Measurements from ENCODE around the gene FGD6.

FGD6 gene

DNA sequence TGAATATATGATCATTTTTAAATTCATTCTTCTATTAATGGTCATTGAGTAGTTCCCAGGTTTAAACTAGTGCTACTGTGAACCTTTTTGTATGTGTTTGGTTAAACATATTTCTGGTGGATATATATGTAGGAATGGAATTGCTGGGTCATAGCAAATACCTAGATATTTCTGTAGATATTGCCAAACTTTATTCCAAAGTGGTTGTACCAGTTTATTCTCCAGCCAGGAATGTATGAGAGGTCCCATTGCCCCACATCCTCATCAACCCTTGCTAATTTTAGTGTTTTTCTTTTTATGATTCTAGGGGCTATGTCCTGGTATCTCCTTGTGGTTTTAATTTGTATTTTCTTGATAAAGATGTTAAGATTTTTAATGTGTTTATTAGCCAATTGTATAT, 3.5 kb upstream of the FGD6 start:
- H3K9ac ChIP-seq (ENCODE audit: low read depth in 1 of 2, low read length in 2 of 2): no peak overlapping the region
- no peaks in the 10 kb centered on the region for H3K27me3 ChIP-seq (ENCODE audit: control insufficient read depth in 2 of 2, insufficient read depth in 2 of 2, low read length in 2 of 2)
- peaks cover 9 to 15% of the 10 kb centered on the region in 2 donors for H3K4me1 ChIP-seq (ENCODE audit: control insufficient read depth in 2 of 2, insufficient read depth in 2 of 2, low read length in 2 of 2)
- no peak overlapping the region for H3K4me3 ChIP-seq (ENCODE audit: low read length in 2 of 2)
- peaks cover 0 to 10% of the 10 kb centered on the region in 2 donors for H3K36me3 ChIP-seq (ENCODE audit: control insufficient read depth in 2 of 2, insufficient read depth in 2 of 2, low read length in 2 of 2)
- no peak overlapping the region for H3K27ac ChIP-seq (ENCODE audit: low read depth in 2 of 2, low read length in 2 of 2)
- H3K9me3 ChIP-seq (ENCODE audit: control insufficient read depth in 2 of 2, low read length in 2 of 2): no peaks in the 10 kb centered on the region

DNA sequence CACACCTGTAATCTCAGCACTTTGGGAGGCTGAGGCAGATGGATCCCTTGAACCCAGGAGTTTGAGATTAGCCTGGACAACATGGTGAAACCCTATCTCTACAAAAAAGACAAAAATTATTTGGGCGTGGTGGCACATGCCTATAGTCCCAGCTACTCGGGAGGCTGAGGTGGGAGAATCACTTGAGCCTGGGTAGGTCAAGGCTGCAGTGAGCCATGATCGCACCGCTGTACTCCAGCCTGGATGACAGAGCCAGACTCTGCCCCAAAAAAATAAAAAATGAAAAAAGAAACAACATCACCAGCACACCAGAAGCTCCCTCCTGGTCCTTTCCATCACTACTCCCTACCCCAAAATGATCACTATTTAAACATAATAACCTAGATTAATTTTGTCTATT, 2.9 kb upstream of the FGD6 start:
- no peak overlapping the region for H3K9ac ChIP-seq (ENCODE audit: low read depth in 1 of 2, low read length in 2 of 2)
- H3K9me3 ChIP-seq (ENCODE audit: control insufficient read depth in 2 of 2, low read length in 2 of 2): no peaks in the 10 kb centered on the region
- peaks cover 9 to 17% of the 10 kb centered on the region in 2 donors for H3K4me1 ChIP-seq (ENCODE audit: control insufficient read depth in 2 of 2, insufficient read depth in 2 of 2, low read length in 2 of 2)
- no peaks in the 10 kb centered on the region for H3K27me3 ChIP-seq (ENCODE audit: control insufficient read depth in 2 of 2, insufficient read depth in 2 of 2, low read length in 2 of 2)
- H3K4me3 ChIP-seq (ENCODE audit: low read length in 2 of 2): no peak overlapping the region
- H3K27ac ChIP-seq (ENCODE audit: low read depth in 2 of 2, low read length in 2 of 2): no peak overlapping the region
- peaks cover 0 to 10% of the 10 kb centered on the region in 2 donors for H3K36me3 ChIP-seq (ENCODE audit: control insufficient read depth in 2 of 2, insufficient read depth in 2 of 2, low read length in 2 of 2)

DNA sequence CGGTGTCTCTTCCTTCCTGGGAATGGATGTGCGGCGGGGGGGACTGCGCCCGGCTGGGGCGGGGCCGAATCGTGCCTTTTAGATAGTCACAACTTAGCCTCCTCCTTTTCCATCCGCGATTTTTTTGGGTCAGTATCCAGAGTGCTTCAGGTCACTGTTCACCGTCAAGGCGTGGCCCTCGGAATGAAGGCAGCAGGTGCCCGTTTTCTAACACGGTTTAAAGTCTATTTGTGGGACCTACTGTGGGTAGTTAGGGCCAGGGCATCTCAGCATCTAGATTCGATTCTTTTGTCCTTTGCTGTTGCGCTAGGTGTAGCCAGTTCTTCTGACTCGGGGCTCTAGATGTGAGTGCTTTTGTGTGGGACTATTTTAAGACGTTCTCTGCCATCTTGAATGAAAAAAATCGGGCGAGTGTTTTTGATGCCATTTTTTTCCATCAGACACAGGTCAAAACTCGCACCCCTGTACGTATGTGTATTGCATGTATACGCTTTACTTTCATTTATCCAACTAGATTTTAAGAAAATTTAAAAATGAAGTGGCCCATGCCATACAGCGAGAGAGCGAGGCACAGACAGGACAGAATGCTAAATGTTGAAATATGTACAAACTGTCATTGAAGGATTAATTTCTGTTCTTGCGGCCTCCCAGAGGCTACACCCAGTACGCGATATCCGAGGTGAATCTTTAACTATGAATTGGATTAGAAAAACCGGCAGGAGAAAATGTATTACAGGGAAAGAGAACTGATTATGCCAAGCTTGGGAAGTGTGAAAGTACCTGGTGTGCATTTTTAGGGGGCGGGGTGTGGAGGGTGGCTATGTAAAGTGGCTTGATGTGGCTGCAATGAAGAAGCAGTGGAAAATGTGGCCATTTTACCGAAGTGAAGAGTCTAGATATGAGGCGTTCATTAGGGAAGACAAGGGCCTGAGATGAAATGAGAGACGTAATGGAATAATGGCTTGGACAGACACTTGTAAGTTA, 1.2 kb upstream of the FGD6 start:
- Histone ChIP-seq H3K4me3 (ENCODE audit: low read length in 2 of 2) (peak overlapping the region; percentile 96 to 97), H3K9me3 (ENCODE audit: control insufficient read depth in 2 of 2, low read length in 2 of 2) (no peaks in the 10 kb centered on the region), H3K4me1 (ENCODE audit: control insufficient read depth in 2 of 2, insufficient read depth in 2 of 2, low read length in 2 of 2) (peaks cover 9 to 17% of the 10 kb centered on the region in 2 donors), H3K27ac (ENCODE audit: low read depth in 2 of 2, low read length in 2 of 2) (peak overlapping the region; percentile 96 to 97), H3K9ac (ENCODE audit: low read depth in 1 of 2, low read length in 2 of 2) (peak overlapping the region; percentile 89 to 95), H3K27me3 (ENCODE audit: control insufficient read depth in 2 of 2, insufficient read depth in 2 of 2, low read length in 2 of 2) (no peaks in the 10 kb centered on the region), H3K36me3 (ENCODE audit: control insufficient read depth in 2 of 2, insufficient read depth in 2 of 2, low read length in 2 of 2) (no peaks in the 10 kb centered on the region)

DNA sequence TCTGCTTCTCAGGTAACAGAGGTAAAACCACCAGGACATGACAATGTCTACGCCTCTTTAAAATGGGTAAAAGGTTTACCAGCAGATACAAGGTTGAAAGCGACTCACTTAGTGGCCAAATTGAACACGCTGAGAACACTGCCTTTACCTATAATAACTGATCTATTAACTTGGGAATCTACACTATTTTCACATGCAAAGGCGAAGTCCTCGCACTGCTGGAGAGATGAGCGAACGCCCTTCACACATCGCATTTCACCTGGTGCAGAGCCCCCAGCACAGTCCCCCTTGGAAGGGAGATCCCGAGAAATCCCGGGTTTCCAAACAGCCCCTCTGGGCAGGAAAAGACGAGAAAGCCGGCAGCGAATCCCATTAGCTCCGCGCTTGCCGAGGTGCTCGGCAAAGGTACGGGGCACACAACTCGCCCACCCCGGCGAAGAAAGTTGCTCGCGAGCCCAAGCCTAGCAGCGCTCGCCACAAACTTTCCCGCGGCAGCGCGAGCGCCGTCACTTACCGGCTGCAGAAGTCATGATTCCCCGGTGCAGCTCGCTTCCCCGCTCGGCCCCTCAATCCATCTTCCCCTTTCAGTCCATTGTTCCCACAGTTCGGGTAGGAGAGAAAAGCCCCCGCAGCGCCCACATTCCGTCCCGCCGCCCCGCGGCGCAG, 423 bp downstream of the FGD6 start:
- no peaks in the 10 kb centered on the region for H3K27me3 ChIP-seq (ENCODE audit: control insufficient read depth in 2 of 2, insufficient read depth in 2 of 2, low read length in 2 of 2)
- H3K4me1 ChIP-seq (ENCODE audit: control insufficient read depth in 2 of 2, insufficient read depth in 2 of 2, low read length in 2 of 2): peaks cover 9 to 17% of the 10 kb centered on the region in 2 donors
- peak overlapping the region; percentile 84 to 88 for H3K27ac ChIP-seq (ENCODE audit: low read depth in 2 of 2, low read length in 2 of 2)
- H3K9me3 ChIP-seq (ENCODE audit: control insufficient read depth in 2 of 2, low read length in 2 of 2): no peaks in the 10 kb centered on the region
- H3K4me3 ChIP-seq (ENCODE audit: low read length in 2 of 2): peak overlapping the region; percentile 96 to 97
- no peaks in the 10 kb centered on the region for H3K36me3 ChIP-seq (ENCODE audit: control insufficient read depth in 2 of 2, insufficient read depth in 2 of 2, low read length in 2 of 2)
- peak overlapping the region; percentile 79 to 95 for H3K9ac ChIP-seq (ENCODE audit: low read depth in 1 of 2, low read length in 2 of 2)

DNA sequence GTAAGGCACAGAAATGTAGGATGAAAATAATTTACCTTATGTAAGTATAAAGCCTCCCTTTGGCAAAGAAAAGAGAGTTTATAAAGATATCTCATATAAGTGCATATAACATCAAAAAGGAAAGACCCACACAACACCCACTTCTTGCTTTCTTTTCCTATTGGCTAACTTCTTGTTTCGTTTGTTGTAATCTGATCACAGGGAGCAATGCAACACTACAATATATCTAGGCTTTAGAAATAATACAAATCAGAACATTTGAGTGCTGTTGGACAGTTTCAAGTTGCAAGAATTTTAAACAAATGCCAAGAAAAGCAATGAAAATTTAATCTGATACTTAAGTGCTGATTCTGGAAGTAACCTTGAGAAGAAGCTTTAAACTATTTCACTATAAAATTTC, 1.3 kb downstream of the FGD6 start:
- Histone ChIP-seq H3K27me3 (ENCODE audit: control insufficient read depth in 2 of 2, insufficient read depth in 2 of 2, low read length in 2 of 2) (no peaks in the 10 kb centered on the region), H3K36me3 (ENCODE audit: control insufficient read depth in 2 of 2, insufficient read depth in 2 of 2, low read length in 2 of 2) (no peaks in the 10 kb centered on the region), H3K27ac (ENCODE audit: low read depth in 2 of 2, low read length in 2 of 2) (peak overlapping the region; percentile 84 to 88), H3K4me1 (ENCODE audit: control insufficient read depth in 2 of 2, insufficient read depth in 2 of 2, low read length in 2 of 2) (peaks cover 9 to 17% of the 10 kb centered on the region in 2 donors), H3K4me3 (ENCODE audit: low read length in 2 of 2) (peak overlapping the region; percentile 96 to 97), H3K9me3 (ENCODE audit: control insufficient read depth in 2 of 2, low read length in 2 of 2) (no peaks in the 10 kb centered on the region), H3K9ac (ENCODE audit: low read depth in 1 of 2, low read length in 2 of 2) (peak overlapping the region in 1 of 2 donors; percentile 95)

DNA sequence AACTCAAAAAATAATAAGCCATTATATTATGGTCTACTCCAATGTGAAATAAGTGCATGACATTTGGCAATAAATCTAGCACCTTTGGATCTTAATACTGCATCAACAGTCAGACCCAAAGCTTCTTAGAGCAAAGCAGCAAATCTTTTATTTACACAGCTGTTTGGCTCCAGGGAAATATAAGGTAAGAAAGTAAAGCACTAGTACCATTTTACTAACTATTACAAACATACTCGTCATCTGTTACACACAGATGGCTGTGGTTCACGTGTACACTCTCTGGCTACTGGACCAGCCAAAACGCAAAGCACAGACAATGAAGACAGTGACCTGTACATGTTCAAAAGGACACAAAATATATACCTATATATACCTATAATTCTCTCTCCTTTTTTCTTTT, 2.8 kb downstream of the FGD6 start:
- H3K9ac ChIP-seq (ENCODE audit: low read depth in 1 of 2, low read length in 2 of 2): no peak overlapping the region
- no peaks in the 10 kb centered on the region for H3K36me3 ChIP-seq (ENCODE audit: control insufficient read depth in 2 of 2, insufficient read depth in 2 of 2, low read length in 2 of 2)
- H3K27me3 ChIP-seq (ENCODE audit: control insufficient read depth in 2 of 2, insufficient read depth in 2 of 2, low read length in 2 of 2): no peaks in the 10 kb centered on the region
- H3K9me3 ChIP-seq (ENCODE audit: control insufficient read depth in 2 of 2, low read length in 2 of 2): no peaks in the 10 kb centered on the region
- no peak overlapping the region for H3K27ac ChIP-seq (ENCODE audit: low read depth in 2 of 2, low read length in 2 of 2)
- peaks cover 4 to 11% of the 10 kb centered on the region in 2 donors for H3K4me1 ChIP-seq (ENCODE audit: control insufficient read depth in 2 of 2, insufficient read depth in 2 of 2, low read length in 2 of 2)
- no peak overlapping the region for H3K4me3 ChIP-seq (ENCODE audit: low read length in 2 of 2)

DNA sequence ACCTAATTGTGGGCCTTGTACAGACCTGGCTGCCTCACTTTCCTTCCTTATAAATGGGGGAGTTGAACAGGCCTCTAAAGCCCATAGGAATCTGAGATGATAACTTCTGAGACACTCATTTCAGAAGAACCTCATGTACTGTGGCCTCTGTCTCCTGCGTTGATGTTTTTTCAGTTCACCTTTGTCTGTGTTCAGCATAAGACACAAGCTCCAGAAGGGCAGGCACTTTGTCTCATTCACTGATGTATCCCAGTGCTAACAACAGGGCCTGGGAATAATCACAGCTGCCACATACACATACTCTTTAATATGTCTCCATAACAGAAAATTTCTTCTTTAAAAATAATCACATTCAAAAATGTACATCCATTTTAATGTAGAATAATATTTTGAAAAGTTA, 3.3 kb downstream of the FGD6 start:
- Histone ChIP-seq H3K9me3 (ENCODE audit: control insufficient read depth in 2 of 2, low read length in 2 of 2) (no peaks in the 10 kb centered on the region), H3K27me3 (ENCODE audit: control insufficient read depth in 2 of 2, insufficient read depth in 2 of 2, low read length in 2 of 2) (no peaks in the 10 kb centered on the region), H3K4me3 (ENCODE audit: low read length in 2 of 2) (no peak overlapping the region), H3K4me1 (ENCODE audit: control insufficient read depth in 2 of 2, insufficient read depth in 2 of 2, low read length in 2 of 2) (peaks cover 4 to 10% of the 10 kb centered on the region in 2 donors), H3K9ac (ENCODE audit: low read depth in 1 of 2, low read length in 2 of 2) (no peak overlapping the region), H3K36me3 (ENCODE audit: control insufficient read depth in 2 of 2, insufficient read depth in 2 of 2, low read length in 2 of 2) (no peaks in the 10 kb centered on the region), H3K27ac (ENCODE audit: low read depth in 2 of 2, low read length in 2 of 2) (no peak overlapping the region)

DNA sequence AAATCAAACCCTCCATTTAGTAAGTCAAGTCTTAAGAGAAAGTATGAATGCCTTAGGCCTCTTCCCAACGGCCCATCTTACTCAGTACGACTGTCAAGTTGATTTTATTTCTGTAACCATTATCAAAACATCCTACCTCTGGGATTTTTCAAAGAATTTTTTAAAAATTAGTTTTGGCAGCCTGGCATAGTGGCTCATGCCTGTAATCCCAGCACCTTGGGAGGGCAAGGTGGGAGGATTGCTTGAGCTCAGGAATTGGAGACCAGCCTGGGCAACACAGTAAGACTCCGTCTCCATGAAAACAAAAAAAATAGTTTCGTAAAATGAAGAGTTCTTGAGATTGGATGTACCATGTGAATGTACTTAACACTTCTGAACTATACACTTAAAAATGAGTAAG, 4.1 kb downstream of the FGD6 start:
- Histone ChIP-seq H3K36me3 (ENCODE audit: control insufficient read depth in 2 of 2, insufficient read depth in 2 of 2, low read length in 2 of 2) (no peaks in the 10 kb centered on the region), H3K4me3 (ENCODE audit: low read length in 2 of 2) (no peak overlapping the region), H3K27ac (ENCODE audit: low read depth in 2 of 2, low read length in 2 of 2) (no peak overlapping the region), H3K27me3 (ENCODE audit: control insufficient read depth in 2 of 2, insufficient read depth in 2 of 2, low read length in 2 of 2) (no peaks in the 10 kb centered on the region), H3K9ac (ENCODE audit: low read depth in 1 of 2, low read length in 2 of 2) (no peak overlapping the region), H3K9me3 (ENCODE audit: control insufficient read depth in 2 of 2, low read length in 2 of 2) (no peaks in the 10 kb centered on the region), H3K4me1 (ENCODE audit: control insufficient read depth in 2 of 2, insufficient read depth in 2 of 2, low read length in 2 of 2) (peaks cover 0 to 7% of the 10 kb centered on the region in 2 donors)

DNA sequence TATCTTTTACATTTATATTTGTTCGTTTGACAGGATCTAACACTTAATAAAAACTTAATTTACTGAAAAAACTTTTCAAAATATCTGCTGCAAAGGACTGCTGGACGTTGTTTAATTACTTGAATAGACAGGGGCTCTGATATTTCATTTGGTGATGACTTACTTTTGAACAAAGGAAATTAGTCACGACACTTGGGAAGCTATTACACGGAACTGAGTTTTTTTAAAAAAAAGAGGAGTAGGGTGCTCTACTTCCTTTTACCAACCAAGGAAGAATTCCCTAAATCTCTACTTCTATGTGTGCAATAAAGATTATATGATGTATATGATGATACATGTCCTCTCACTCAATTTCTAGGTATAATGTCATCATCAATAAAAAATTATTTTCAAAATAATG, 4.7 kb downstream of the FGD6 start:
- H3K27me3 ChIP-seq (ENCODE audit: control insufficient read depth in 2 of 2, insufficient read depth in 2 of 2, low read length in 2 of 2): no peaks in the 10 kb centered on the region
- no peak overlapping the region for H3K4me3 ChIP-seq (ENCODE audit: low read length in 2 of 2)
- no peak overlapping the region for H3K9ac ChIP-seq (ENCODE audit: low read depth in 1 of 2, low read length in 2 of 2)
- peaks cover 0 to 7% of the 10 kb centered on the region in 2 donors for H3K4me1 ChIP-seq (ENCODE audit: control insufficient read depth in 2 of 2, insufficient read depth in 2 of 2, low read length in 2 of 2)
- H3K27ac ChIP-seq (ENCODE audit: low read depth in 2 of 2, low read length in 2 of 2): no peak overlapping the region
- H3K9me3 ChIP-seq (ENCODE audit: control insufficient read depth in 2 of 2, low read length in 2 of 2): no peaks in the 10 kb centered on the region
- no peaks in the 10 kb centered on the region for H3K36me3 ChIP-seq (ENCODE audit: control insufficient read depth in 2 of 2, insufficient read depth in 2 of 2, low read length in 2 of 2)

DNA sequence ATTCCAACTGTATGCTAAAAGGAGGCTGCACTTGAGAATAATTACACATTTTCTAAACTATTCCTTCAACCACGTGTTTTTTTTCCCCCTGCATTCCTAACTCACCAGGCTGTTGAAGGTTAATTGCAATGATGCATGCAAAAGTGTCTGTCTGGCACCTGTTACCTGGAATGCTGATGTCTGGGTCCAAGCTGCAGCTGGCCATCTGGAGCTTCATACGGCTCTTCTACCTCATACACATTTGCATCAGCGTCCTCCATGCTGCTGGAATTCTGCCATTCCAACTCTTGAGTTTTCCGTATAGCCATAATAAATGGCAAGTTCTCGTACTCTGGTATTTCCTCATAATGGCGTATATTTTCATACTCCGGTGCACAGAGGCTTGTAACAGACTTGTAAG, 8.6 kb downstream of the FGD6 start:
- no peak overlapping the region for H3K9ac ChIP-seq (ENCODE audit: low read depth in 1 of 2, low read length in 2 of 2)
- H3K4me3 ChIP-seq (ENCODE audit: low read length in 2 of 2): no peak overlapping the region
- H3K4me1 ChIP-seq (ENCODE audit: control insufficient read depth in 2 of 2, insufficient read depth in 2 of 2, low read length in 2 of 2): peaks cover 5 to 8% of the 10 kb centered on the region in 2 donors
- no peak overlapping the region for H3K27ac ChIP-seq (ENCODE audit: low read depth in 2 of 2, low read length in 2 of 2)
- H3K36me3 ChIP-seq (ENCODE audit: control insufficient read depth in 2 of 2, insufficient read depth in 2 of 2, low read length in 2 of 2): no peaks in the 10 kb centered on the region
- no peaks in the 10 kb centered on the region for H3K9me3 ChIP-seq (ENCODE audit: control insufficient read depth in 2 of 2, low read length in 2 of 2)
- no peaks in the 10 kb centered on the region for H3K27me3 ChIP-seq (ENCODE audit: control insufficient read depth in 2 of 2, insufficient read depth in 2 of 2, low read length in 2 of 2)
